ENCODE results near the gene CIAO2A.
"Not testable (repeated sequence)": the region's sequence is repeated elsewhere in the genome, so short reads cannot be mapped to it uniquely, and the experiment has no call there.

CIAO2A gene, protein sequence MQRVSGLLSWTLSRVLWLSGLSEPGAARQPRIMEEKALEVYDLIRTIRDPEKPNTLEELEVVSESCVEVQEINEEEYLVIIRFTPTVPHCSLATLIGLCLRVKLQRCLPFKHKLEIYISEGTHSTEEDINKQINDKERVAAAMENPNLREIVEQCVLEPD

GRCh38 chr15:64093627-64094417, at the start of gene CIAO2A:
Gene CIAO2A (minus strand): TSS chr15:64093838. CDS start chr15:64093768, 70 bp downstream.
- peak; percentile 76 for DNase-seq (ENCODE audit: low spot score)

GRCh38 chr15:64143276-64143675, 49.6 kb upstream of the CIAO2A start:
- no peak for DNase-seq (ENCODE audit: low spot score)

DNA sequence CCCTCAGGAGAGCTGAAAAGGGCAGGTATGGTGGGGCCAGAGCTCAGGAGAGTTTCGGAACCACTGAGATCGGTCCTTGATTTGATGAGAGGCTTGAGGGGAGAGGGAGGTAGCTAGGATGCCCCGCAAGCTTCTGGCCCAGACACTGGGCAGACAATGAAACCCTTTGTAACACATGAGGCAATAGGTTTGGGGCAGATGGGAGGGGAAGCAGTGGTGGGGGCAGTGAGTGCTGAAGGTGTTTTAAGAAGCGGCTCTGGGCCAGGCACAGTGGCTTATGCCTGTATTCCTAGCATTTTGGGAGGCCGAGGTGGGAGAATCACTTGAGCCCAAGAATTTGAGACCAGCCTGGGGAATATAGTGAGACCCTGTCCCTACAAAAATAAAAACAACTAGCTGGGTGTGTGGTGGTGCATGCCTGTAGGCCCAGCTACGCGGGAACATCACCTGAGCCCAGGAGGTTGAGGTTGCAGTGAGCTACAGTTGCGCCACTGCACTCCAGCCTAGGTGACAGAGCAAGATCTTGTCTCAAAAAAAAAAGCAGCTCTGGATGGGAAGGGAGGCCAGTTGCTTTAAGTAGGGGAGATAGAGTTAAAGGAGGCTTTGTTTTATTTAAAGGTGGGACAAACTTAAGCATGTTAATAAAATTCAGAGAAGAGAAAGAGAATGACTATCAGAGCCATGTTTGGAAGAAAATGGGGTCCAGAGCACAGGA, 48.3 kb upstream of the CIAO2A start:
- DNase-seq (ENCODE audit: low spot score): no peak

DNA sequence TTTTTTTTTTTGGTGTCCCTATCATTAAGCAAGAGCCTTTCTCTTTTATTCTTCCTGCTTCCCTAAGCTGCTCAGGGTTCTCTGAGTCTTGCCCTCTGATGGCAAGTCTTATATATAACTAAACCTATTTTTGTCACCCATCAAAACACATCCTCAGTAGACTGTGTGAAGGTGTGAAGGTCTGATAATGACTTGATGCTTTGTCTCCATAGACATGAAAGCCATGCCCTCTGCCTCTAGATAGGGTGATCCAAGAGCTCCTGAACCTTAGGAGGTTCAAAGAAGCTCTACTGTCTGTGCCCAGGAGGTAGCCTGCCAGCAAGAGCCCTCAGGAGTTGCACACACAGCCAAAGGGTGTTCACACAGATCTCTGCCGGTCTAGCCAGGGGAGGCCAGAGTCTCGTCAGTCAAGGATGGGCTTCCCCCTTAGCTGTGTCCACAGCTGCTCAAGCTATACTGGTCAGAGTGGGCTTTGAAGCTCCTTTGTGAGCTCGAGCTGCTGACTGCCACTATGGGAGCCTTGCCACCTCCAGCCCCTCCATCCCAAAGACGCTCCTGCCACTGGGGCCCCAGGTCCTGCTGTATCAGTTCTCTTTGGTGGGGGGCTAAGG, 44.8 kb upstream of the CIAO2A start:
- DNase-seq (ENCODE audit: low spot score): no peak

DNA sequence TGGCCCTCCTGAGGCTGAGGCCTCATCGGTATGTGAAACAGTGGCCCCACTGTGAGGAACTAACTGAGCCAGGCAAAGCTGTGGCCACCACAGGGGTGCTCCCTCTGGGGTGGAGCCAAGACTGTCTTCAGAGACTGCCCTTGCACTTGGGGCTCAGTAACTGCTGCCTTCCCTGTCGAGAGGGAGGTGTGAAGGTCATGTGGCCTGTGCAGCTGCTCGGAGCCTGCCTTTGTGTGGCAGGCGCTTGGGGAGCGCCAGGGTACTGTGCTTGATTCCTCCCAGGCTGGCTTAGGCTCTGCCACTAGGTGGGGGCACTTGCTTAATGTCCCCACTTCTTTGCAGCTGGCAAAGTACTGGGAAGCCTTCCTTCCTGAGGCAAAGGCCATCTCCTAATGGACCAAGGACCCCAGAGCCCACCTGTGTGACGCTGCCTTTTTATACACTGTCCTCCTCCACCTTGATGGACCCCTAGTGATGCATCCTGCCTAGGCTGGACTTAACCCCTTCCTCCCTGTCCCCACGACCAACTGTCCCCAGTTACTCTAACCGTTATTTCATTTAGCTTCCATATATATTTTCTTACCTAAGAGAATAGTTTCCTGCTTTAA, 43.7 kb upstream of the CIAO2A start:
- DNase-seq (ENCODE audit: low spot score): no peak

GRCh38 chr15:64136347-64136746, 42.7 kb upstream of the CIAO2A start:
- no peak for DNase-seq (ENCODE audit: low spot score)

GRCh38 chr15:64134345-64134829, 40.7 kb upstream of the CIAO2A start:
- no peak for DNase-seq (ENCODE audit: low spot score)

DNA sequence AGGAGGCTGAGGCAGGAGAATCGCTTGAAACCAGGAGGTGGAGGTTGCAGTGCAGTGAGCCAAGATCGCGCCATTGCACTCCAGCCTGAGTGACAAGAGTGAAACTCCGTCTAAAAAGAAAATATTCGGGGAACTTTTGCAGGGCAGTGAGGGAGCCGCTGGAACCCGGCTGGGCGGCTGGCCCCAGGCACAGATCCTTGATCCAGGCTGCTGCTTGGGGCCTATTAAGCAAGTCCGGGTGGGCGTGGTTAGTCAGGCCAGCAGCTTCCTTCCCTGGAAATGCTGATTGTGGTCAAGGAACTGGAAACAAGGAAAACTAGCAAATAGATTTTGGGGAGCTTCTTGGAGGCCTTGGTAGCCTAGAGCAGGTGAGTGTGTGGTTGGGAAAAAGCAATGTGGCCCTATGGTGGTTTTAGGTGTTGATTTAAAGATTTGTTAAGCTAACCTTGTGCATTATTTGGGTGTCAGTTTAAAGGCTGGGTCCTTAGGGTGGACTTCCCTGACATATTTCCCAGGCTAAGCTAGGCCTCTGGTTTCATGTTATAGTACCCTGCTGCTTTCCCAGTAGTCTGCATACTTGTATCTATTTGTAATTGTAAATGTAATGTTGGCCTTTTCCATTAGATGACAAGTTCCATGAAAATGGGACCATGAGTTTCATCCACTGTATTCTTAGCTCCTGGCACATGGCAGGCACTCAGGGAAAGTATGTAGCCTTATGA, 40.1 kb upstream of the CIAO2A start:
- no peak for DNase-seq (ENCODE audit: low spot score)

- no peak for DNase-seq (ENCODE audit: low spot score)
Observed at GRCh38 chr15:64132217-64132616, 38.6 kb upstream of the CIAO2A start.

- DNase-seq (ENCODE audit: low spot score): no peak
Observed at GRCh38 chr15:64131547-64131946, 37.9 kb upstream of the CIAO2A start.

- DNase-seq (ENCODE audit: low spot score): no peak
Observed at GRCh38 chr15:64130159-64130558, 36.5 kb upstream of the CIAO2A start.

DNA sequence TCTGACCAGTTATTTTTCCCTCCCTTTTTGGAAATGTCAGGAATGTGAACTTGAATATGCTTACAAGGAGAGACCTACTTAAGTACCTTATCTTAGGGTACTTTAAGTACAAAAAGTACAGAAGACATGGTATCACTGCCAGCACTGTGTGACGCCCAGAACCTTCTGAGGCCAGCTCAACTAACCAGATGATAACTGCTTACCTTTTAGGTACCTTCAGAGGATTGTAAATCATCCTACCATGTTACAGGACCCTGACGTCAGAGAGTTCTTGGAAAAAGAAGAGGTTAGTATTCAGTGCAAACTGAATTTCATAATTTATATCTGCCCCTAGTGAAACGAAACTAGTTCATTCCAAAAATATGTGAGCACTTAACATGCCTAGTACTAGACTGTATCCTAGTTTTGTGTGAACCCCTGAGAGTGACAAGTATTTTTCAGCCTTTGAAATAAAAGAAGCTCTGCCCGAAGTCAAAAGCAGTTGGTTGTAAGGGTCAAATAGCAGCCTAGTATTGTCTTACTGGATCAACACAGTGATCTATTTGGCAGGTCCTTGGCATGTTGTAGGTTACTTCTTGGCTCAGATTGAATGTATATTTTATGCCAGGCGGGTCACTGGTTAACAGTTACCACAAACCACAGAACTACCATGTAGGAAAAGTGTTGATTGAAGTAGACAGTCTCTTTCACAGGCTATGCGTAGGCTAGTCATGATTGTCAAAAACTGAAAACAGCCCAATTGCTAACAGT, 34.1 kb upstream of the CIAO2A start:
- DNase-seq (ENCODE audit: low spot score): no peak

DNA sequence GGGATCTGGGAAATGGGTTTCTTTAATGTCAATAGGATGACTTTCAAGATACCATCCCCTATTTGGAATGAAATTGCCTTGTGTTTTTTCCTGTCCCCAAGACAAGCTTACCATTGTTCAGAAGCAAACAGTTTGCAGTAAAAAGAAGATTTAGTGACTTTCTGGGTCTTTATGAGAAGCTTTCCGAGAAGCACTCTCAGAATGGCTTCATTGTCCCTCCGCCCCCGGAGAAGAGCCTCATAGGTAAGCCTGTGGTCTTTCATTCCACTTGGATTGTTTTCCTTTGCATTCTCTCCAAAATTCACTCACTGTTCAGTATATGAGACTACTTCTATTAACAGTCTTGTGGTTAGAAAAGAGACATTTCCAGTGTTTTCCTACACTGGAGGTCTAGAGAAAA, 32.3 kb upstream of the CIAO2A start:
- DNase-seq (ENCODE audit: low spot score): no peak

DNA sequence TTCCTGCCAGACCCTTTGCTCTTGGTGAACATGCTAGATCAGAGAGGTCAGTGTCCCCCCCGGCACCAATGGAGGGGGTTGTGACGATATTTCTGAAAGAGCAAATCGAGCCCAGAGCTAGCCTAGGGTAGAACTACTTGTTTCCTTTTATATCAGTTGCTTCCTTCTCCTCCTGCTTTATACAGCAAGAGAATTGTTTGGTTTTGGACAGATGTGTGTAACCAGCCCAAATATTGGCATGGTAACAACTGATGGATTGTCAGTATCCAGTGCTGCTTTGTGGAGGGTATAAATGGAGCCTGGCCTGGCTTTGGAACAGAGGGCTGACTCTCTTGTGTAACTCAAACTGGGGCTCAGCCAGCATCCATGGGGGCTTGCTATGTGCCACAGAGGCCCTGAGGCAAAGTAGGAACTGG, 29.3 kb upstream of the CIAO2A start:
- no peak for DNase-seq (ENCODE audit: low spot score)

GRCh38 chr15:64122444-64122843, 28.8 kb upstream of the CIAO2A start:
- no peak for DNase-seq (ENCODE audit: low spot score)

DNA sequence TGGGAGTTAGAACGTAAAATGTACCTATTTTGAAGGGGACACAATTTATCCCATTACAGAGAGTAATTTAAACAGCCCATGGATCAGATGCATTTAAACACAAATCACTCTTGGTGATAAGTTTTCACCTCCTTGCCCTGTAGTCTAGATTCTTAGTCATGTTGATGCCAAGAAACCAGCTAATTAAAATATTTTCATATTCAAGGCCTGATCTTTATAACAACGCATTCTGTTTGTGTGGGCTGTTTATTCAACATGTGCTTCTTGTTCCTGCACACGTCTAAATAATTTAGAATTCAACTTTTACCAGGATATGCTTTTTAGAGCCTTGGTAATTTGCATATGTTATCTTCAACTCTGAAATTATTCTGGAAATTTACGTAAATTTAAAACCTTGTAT, 28.0 kb upstream of the CIAO2A start:
- no peak for DNase-seq (ENCODE audit: low spot score)

DNA sequence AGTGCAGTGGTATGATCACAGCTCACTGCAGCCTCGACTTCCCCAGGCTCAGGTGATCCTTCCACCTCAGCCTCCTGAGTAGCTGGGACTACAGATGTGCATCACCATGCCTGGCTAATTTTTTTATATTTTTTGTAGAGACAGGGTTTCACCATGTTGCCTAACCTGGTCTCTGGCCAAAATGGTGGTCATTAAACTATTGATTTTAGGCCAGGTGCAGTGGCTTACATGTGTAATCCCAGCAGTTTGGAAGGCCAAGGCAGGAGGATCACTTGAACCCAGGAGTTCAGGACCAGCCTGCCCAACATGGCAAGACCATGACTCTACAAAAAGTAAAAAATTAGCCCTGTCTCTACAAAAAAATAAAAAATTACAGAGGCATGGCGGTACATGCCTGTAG, 26.7 kb upstream of the CIAO2A start:
- not testable (repeated sequence) for DNase-seq (ENCODE audit: low spot score)

DNA sequence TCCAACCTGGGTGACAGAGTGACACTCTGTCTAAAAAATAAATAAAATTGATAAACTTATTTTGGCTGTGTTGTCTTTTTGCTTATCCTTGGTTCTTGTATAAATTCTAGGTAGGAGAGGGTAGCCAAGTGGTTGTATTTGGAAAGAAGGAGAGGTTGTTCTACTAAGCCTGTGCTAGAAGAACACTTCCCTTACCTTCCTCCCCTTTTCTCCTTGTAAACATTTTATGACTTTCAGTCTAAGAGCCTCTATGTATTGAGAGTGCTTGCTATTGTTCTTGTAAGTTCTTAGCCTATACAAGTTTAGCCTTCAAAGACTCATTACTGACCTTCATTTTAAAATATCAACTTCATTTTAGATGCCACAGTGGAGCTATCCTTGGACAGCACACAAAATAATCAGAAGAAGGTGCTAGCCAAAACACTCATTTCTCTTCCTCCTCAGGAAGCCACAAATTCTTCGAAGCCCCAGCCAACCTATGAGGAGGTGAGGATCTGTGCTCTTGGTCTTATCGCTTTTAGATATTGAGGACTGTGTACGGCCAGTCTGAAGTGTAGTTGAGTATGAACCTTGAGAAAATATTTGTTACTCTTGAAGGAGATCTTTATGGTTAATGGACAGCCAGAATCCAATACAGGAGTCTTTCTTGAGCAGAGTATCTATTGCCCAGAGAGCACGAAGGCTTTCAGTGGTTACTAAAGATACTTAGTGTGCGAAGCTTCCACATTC, 24.3 kb upstream of the CIAO2A start:
- DNase-seq (ENCODE audit: low spot score): no peak

DNA sequence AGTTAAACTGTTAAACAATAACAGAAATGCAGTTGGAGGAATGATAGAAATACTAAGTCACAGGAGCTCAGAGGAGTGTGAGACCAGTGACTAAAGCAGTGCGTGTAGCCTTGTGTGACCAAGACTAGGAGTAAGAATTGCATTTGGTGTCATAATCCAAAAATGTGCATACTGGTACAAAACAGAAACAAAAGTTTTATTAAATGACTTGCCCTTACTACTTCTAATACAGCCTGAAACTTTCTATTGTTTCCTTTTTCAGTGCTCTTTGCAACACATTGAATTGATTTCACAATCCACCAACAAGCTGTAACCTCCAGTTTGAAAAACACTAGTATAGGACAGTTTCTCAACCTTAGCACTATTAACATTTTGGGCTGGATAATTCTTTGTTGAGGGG, 19.3 kb upstream of the CIAO2A start:
- no peak for DNase-seq (ENCODE audit: low spot score)

Data from HuH-7 (cell line).